ENCODE data around the gene PPP2R2C.

DNA sequence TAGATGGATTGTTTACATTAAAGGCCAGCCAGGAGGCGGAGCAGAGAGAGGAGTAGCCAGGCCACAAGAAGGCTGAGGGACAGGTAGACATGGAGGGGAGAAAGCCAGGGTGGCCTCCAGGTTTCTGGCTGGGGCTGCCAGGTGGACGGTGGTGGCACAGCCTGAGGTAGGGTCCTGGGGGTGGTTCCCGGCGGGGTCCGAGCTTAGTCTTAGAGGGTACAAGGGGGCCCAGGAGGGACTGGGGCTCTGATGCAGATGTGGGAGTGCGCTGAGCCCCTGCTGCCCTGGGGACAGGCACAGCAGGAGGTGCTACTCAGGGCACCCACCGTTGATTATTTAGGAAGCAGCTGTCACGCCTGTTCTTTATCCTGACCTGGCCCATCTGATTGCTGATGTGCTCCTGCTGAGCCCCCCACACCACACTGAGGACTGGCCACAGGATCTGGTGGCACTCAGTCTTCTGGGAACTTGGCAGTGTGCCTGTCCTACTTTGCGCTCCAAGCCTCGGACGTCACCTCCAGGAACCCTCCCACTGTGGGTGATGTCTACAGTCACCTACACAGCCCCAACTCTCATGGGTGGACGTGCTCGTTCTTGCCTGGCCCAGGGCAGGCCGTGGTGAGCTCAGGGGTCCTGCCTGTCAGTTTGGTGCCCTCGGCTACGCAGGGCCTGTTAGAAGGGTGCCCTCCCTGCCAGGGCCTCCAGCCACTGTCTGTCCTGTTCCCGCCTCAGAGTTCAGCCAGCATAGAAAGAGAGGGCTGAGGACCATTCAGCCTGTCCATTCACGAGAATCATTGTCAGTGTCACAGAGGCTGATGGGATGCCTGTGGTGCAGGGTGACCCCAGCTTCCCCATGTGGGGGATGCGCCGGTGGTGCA lies 190.7 kb downstream of the PPP2R2C start:
- no peak for TF ChIP-seq CTCF (IDR thresholded peaks at IDR 0.05 in 2 of 3, conservative IDR thresholded peaks at IDR 0.05 in 1 of 3; ENCODE audit: control insufficient read depth in 2 of 3, extremely low read depth in 1 of 3, insufficient read depth in 1 of 3, low read depth in 3 of 3, low read length in 3 of 3)
- TF ChIP-seq, protein P1, sequence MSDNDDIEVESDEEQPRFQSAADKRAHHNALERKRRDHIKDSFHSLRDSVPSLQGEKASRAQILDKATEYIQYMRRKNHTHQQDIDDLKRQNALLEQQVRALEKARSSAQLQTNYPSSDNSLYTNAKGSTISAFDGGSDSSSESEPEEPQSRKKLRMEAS (IDR thresholded peaks at IDR 0.05; ENCODE audit: low read depth, low read length), result no peak
- no peak for TF ChIP-seq EP300 (IDR thresholded peaks at IDR 0.05; ENCODE audit: borderline replicate concordance in 1 of 2, control insufficient read depth in 1 of 2, low read depth in 2 of 2, low read length in 2 of 2)
- TF ChIP-seq TAF1 (IDR thresholded peaks at IDR 0.05; ENCODE audit: borderline replicate concordance, low read depth, low read length), result no peak
- TF ChIP-seq, protein P2, sequence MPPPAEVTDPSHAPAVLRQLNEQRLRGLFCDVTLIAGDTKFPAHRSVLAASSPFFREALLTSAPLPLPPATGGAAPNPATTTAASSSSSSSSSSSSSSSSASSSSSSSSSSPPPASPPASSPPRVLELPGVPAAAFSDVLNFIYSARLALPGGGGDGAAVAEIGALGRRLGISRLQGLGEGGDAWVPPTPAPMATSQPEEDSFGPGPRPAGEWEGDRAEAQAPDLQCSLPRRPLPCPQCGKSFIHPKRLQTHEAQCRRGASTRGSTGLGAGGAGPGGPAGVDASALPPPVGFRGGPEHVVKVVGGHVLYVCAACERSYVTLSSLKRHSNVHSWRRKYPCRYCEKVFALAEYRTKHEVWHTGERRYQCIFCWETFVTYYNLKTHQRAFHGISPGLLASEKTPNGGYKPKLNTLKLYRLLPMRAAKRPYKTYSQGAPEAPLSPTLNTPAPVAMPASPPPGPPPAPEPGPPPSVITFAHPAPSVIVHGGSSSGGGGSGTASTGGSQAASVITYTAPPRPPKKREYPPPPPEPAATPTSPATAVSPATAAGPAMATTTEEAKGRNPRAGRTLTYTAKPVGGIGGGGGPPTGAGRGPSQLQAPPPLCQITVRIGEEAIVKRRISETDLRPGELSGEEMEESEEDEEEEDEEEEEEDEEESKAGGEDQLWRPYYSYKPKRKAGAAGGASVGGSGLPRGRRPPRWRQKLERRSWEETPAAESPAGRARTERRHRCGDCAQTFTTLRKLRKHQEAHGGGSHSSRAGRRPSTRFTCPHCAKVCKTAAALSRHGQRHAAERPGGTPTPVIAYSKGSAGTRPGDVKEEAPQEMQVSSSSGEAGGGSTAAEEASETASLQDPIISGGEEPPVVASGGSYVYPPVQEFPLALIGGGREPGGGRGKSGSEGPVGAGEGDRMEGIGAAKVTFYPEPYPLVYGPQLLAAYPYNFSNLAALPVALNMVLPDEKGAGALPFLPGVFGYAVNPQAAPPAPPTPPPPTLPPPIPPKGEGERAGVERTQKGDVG (CRISPR knock-in tag; IDR thresholded peaks at IDR 0.05), result no peak
- TF ChIP-seq RAD21 (IDR thresholded peaks at IDR 0.05; ENCODE audit: insufficient read depth, low read depth, low read length), result no peak

All from GM12878 (cell line).